ENCODE measurements around the gene KASH5.
A peak's percentile ranks its signal among the peaks of the same experiment; 100 is the strongest.
"Not testable (repeated sequence)": the region's sequence is repeated elsewhere in the genome, so short reads cannot be mapped to it uniquely, and the experiment has no call there.

The KASH5 gene

GRCh38 chr19:49431330-49431749, 43.3 kb downstream of the KASH5 start:
- no peak overlapping the region for H3K4me3 ChIP-seq (ENCODE audit: low read depth, low read length)
- no peak for DNase-seq (ENCODE audit: low read depth)

- DNase-seq (ENCODE audit: low read depth), result no peak
These were observed 44.4 kb downstream of the KASH5 start for GRCh38 chr19:49432141-49433073.

GRCh38 chr19:49433240-49433901, 45.3 kb downstream of the KASH5 start:
- DNase-seq (ENCODE audit: low read depth), result no peak
- no peak overlapping the region for H3K4me3 ChIP-seq (ENCODE audit: low read depth, low read length)

More at GRCh38 chr19:49432141-49433073, 44.4 kb downstream of the KASH5 start:
- no peak overlapping the region for H3K4me3 ChIP-seq (ENCODE audit: low read depth, low read length)

- H3K4me3 ChIP-seq (ENCODE audit: low read depth, low read length), result no peak overlapping the region
- DNase-seq (ENCODE audit: low read depth), result no peak
These were observed 47.0 kb downstream of the KASH5 start for GRCh38 chr19:49434907-49435583.

- H3K4me3 ChIP-seq (ENCODE audit: low read depth, low read length), result no peak overlapping the region
- no peak for DNase-seq (ENCODE audit: low read depth)
These were observed 47.6 kb downstream of the KASH5 start for GRCh38 chr19:49435670-49436069.

- no peak overlapping the region for H3K4me3 ChIP-seq (ENCODE audit: low read depth, low read length)
- DNase-seq (ENCODE audit: low read depth), result no peak
These were observed 48.5 kb downstream of the KASH5 start for GRCh38 chr19:49436381-49437017.

GRCh38 chr19:49437231-49437630, 49.2 kb downstream of the KASH5 start:
- DNase-seq (ENCODE audit: low read depth), result no peak
- H3K4me3 ChIP-seq (ENCODE audit: low read depth, low read length), result no peak overlapping the region

- H3K4me3 ChIP-seq (ENCODE audit: low read depth, low read length), result no peak overlapping the region
- DNase-seq (ENCODE audit: low read depth), result no peak
These were observed 50.2 kb downstream of the KASH5 start for GRCh38 chr19:49438261-49438660.

- no peak overlapping the region for H3K4me3 ChIP-seq (ENCODE audit: low read depth, low read length)
- DNase-seq (ENCODE audit: low read depth), result no peak
These were observed 51.8 kb downstream of the KASH5 start for GRCh38 chr19:49439836-49440235.

GRCh38 chr19:49440439-49441209, 52.6 kb downstream of the KASH5 start:
- H3K4me3 ChIP-seq (ENCODE audit: low read depth, low read length), result no peak overlapping the region
- DNase-seq (ENCODE audit: low read depth), result no peak

GRCh38 chr19:49441210-49441959, 53.3 kb downstream of the KASH5 start, which contains the start of gene SLC17A7:
Gene SLC17A7 (minus strand): TSS chr19:49441527. CDS start chr19:49441379, 148 bp downstream.
- peak within 1 kb of the TSS; percentile 65 for H3K4me3 ChIP-seq (ENCODE audit: low read depth, low read length)
- no peak for DNase-seq (ENCODE audit: low read depth)

- H3K4me3 ChIP-seq (ENCODE audit: low read depth, low read length), result no peak overlapping the region
- DNase-seq (ENCODE audit: low read depth), result no peak
These were observed 53.9 kb downstream of the KASH5 start for GRCh38 chr19:49441960-49442350.

GRCh38 chr19:49442354-49442753, 54.3 kb downstream of the KASH5 start:
- peak overlapping the region; percentile 65 for H3K4me3 ChIP-seq (ENCODE audit: low read depth, low read length)
- no peak for DNase-seq (ENCODE audit: low read depth)

GRCh38 chr19:49442771-49443365, 54.8 kb downstream of the KASH5 start:
- H3K4me3 ChIP-seq (ENCODE audit: low read depth, low read length), result peak overlapping the region; percentile 65
- DNase-seq (ENCODE audit: low read depth), result peak; percentile 41

- DNase-seq (ENCODE audit: low read depth), result peak; percentile 82
- peak overlapping the region; percentile 65 for H3K4me3 ChIP-seq (ENCODE audit: low read depth, low read length)
These were observed 55.5 kb downstream of the KASH5 start for GRCh38 chr19:49443366-49444099.

- not testable (repeated sequence) for H3K4me3 ChIP-seq (ENCODE audit: low read depth, low read length); DNase-seq (ENCODE audit: low read depth)
These were observed 56.2 kb downstream of the KASH5 start for GRCh38 chr19:49444100-49444700.

GRCh38 chr19:49445997-49446396, 57.9 kb downstream of the KASH5 start:
- no peak for DNase-seq (ENCODE audit: low read depth)
- no peak overlapping the region for H3K4me3 ChIP-seq (ENCODE audit: low read depth, low read length)
